ENCODE measurements around the gene ADGRG1.

The ADGRG1 gene

DNA sequence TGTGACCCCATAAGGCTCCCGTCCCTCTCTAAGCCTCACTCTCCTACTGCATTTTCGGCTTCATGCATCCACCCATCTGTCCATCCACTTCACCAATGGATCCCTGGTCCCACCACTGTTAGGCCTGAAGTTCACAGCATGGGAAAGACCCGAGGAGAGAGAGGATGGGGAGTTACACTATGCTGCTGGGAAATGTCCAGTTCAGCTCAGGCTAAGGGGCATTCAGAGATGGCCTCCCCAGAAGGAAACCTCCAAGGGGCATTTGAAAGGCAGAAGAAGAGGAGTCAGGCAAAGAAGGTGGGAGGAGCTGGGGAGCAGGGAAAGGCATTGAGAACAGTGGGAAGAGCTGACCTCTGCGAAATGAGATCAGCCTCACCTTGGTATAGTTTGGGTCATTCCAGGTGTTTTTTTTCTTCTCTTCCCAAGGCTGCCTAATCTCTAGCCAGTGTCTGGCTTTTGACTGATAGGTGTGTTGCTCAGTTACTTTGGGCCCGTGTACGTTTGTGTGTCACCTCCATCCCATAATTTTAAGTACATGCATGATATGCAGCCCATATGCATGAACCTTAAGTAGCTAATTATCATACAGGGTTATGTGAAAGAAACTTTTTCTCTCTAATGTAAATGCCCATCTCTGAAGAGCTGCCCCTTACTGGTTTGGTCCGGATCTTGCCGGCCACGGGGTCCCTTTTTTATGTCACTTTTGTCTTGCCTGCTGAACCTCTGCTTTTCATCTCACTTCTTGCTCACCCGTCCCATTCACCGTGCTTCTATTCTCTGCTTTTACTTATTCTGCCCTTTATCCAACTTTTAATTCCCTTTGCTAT is 54.6 kb downstream of the ADGRG1 start:
- Histone ChIP-seq H3K36me3 (ENCODE audit: control insufficient read depth, insufficient read depth, low read length) (no peaks in the 10 kb centered on the region), H3K27ac (ENCODE audit: low read depth, low read length, severe bottlenecking) (peak overlapping the region; percentile 16), H3K4me3 (ENCODE audit: extremely low read depth, insufficient read depth, low read length, poor library complexity, severe bottlenecking) (no peak overlapping the region), H3K9me3 (ENCODE audit: control insufficient read depth, low read length) (no peaks in the 10 kb centered on the region), H3K4me1 (ENCODE audit: control insufficient read depth, insufficient read depth, low read length, poor library complexity, severe bottlenecking) (no peaks in the 10 kb centered on the region)
- WGBS, 2 experiments (ENCODE audit: insufficient coverage in 2 of 2): 87 to 93% methylated on average over 5 to 7 of the region's 11 CpGs

GRCh38 chr16:57683636-57684545 is 55.5 kb downstream of the ADGRG1 start:
- no peaks in the 10 kb centered on the region for H3K36me3 ChIP-seq (ENCODE audit: control insufficient read depth, insufficient read depth, low read length)
- H3K4me1 ChIP-seq (ENCODE audit: control insufficient read depth, insufficient read depth, low read length, poor library complexity, severe bottlenecking): no peaks in the 10 kb centered on the region
- H3K4me3 ChIP-seq (ENCODE audit: extremely low read depth, insufficient read depth, low read length, poor library complexity, severe bottlenecking): no peak overlapping the region
- no peak overlapping the region for H3K27ac ChIP-seq (ENCODE audit: low read depth, low read length, severe bottlenecking)
- no peaks in the 10 kb centered on the region for H3K9me3 ChIP-seq (ENCODE audit: control insufficient read depth, low read length)
- WGBS, 2 experiments (ENCODE audit: insufficient coverage in 2 of 2): 89 to 96% methylated on average over 8 to 16 of the region's 18 CpGs

DNA sequence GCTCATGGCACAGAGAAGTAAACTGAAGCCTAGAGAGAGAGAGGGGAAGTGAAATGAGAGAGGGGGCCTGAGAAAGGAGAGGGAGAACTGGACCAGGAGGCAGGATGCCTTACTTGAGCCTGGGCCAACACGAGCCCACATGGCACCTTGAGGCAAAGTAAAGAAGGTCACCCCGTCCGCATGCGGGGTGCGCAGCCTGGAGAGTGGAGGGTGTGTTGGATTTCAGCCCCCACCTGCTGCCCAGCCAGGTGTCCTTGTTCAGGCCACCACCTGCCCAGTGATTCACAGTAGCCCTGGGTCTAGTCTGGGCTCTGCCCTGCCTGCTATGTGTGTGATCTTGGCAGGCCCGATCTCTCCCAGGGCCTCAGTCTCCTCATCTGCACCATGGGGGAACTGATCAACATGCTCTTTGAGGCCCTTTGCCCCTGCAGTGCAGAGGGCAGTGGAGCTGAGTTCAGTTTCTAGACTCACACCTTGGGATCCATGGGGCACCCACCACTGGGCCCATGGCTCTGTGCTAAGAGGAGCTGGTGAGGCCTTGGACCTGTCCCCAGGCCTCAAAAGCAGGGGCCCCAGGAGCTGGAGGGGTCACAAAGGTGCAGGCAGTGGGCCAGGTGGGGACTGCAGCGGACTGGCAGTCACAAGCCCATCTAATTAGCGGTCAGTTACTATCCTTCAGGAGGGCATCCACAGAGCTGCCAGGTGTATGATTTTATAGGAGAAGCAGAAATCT is 56.4 kb downstream of the ADGRG1 start:
- no peak overlapping the region for H3K4me3 ChIP-seq (ENCODE audit: extremely low read depth, insufficient read depth, low read length, poor library complexity, severe bottlenecking)
- no peaks in the 10 kb centered on the region for H3K36me3 ChIP-seq (ENCODE audit: control insufficient read depth, insufficient read depth, low read length)
- H3K9me3 ChIP-seq (ENCODE audit: control insufficient read depth, low read length): no peaks in the 10 kb centered on the region
- H3K4me1 ChIP-seq (ENCODE audit: control insufficient read depth, insufficient read depth, low read length, poor library complexity, severe bottlenecking): no peaks in the 10 kb centered on the region
- WGBS, 2 experiments (ENCODE audit: insufficient coverage in 2 of 2): 93 to 100% methylated on average over 7 to 8 of the region's 8 CpGs
- H3K27ac ChIP-seq (ENCODE audit: low read depth, low read length, severe bottlenecking): no peak overlapping the region

DNA sequence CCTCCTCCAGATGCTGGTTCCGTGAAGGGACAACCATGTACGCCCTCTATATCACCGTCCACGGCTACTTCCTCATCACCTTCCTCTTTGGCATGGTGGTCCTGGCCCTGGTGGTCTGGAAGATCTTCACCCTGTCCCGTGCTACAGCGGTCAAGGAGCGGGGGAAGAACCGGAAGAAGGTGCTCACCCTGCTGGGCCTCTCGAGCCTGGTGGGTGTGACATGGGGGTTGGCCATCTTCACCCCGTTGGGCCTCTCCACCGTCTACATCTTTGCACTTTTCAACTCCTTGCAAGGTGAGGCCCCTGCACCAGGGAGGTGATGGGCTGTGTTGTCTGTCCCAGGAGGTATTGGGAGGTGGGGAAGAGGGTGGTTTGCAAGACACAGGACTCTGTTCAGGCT is 57.2 kb downstream of the ADGRG1 start:
- Histone ChIP-seq H3K4me1 (ENCODE audit: control insufficient read depth, insufficient read depth, low read length, poor library complexity, severe bottlenecking) (no peaks in the 10 kb centered on the region), H3K4me3 (ENCODE audit: extremely low read depth, insufficient read depth, low read length, poor library complexity, severe bottlenecking) (no peak overlapping the region), H3K9me3 (ENCODE audit: control insufficient read depth, low read length) (no peaks in the 10 kb centered on the region), H3K27ac (ENCODE audit: low read depth, low read length, severe bottlenecking) (no peak overlapping the region), H3K36me3 (ENCODE audit: control insufficient read depth, insufficient read depth, low read length) (no peaks in the 10 kb centered on the region)
- WGBS, 2 experiments (ENCODE audit: insufficient coverage in 2 of 2): 78 to 100% methylated on average over 4 to 5 of the region's 11 CpGs

GRCh38 chr16:57686577-57686976 is 58.1 kb downstream of the ADGRG1 start:
- Histone ChIP-seq H3K4me3 (ENCODE audit: extremely low read depth, insufficient read depth, low read length, poor library complexity, severe bottlenecking) (no peak overlapping the region), H3K27ac (ENCODE audit: low read depth, low read length, severe bottlenecking) (no peak overlapping the region), H3K36me3 (ENCODE audit: control insufficient read depth, insufficient read depth, low read length) (no peaks in the 10 kb centered on the region), H3K4me1 (ENCODE audit: control insufficient read depth, insufficient read depth, low read length, poor library complexity, severe bottlenecking) (no peaks in the 10 kb centered on the region), H3K9me3 (ENCODE audit: control insufficient read depth, low read length) (no peaks in the 10 kb centered on the region)
- WGBS, 2 experiments (ENCODE audit: insufficient coverage in 2 of 2): 76 to 100% methylated on average over 2 to 3 of the region's 4 CpGs

DNA sequence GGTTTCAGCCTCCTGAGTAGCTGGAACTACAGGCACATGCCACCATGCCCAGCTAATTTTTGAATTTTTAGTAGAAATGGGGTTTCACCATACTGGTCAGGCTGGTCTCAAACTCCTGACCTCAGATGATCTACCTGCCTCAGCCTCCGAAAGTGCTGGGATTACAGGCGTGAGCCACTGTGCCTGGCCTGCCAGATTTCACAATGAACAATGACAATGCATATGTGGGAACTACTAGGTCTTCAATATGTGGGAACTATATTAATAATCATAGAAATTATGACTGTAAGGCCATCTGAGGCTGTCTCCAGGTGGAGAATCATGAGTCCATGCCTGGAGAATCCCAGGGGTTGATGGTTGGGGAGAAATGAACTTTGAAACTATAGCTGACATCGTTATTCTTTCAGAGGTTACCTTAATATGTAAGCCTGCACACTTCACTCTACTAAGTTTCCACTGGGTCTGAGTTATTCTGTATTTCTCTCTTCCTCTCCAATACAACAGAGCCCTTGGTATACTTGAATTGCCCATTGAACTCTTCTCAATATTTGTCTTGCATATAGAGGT is 59.0 kb downstream of the ADGRG1 start:
- H3K9me3 ChIP-seq (ENCODE audit: control insufficient read depth, low read length): no peaks in the 10 kb centered on the region
- H3K4me3 ChIP-seq (ENCODE audit: extremely low read depth, insufficient read depth, low read length, poor library complexity, severe bottlenecking): no peak overlapping the region
- no peak overlapping the region for H3K27ac ChIP-seq (ENCODE audit: low read depth, low read length, severe bottlenecking)
- no peaks in the 10 kb centered on the region for H3K4me1 ChIP-seq (ENCODE audit: control insufficient read depth, insufficient read depth, low read length, poor library complexity, severe bottlenecking)
- H3K36me3 ChIP-seq (ENCODE audit: control insufficient read depth, insufficient read depth, low read length): no peaks in the 10 kb centered on the region
- WGBS, 2 experiments (ENCODE audit: insufficient coverage in 2 of 2): 93 to 100% methylated on average over 2 to 3 of the region's 3 CpGs

DNA sequence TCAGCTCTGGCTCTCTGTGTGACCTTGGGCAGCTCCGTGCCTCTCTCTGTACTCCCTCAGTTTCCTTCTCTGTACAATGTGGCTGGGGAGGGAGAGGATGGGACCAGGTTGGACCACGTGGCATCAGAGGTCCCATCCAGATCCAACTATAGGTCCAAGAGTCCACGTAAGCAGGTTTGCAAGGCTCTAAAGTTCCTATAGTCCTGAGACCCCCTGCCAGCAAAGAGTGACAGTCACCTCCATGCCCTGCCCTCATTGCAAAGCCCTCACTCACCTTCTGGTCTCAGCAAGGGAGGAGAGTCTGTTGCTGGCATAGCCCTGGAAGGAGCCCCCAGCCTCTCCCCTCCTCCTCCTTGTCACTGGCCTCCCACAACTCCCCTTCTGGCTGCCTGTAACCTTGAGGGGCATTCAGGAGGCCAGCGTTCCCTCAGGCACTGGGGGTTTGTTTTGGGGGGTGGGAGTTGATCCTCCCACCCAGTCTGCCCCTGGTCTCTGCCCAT is 60.1 kb downstream of the ADGRG1 start:
- no peak overlapping the region for H3K27ac ChIP-seq (ENCODE audit: low read depth, low read length, severe bottlenecking)
- WGBS, 2 experiments (ENCODE audit: insufficient coverage in 2 of 2): 90% methylated on average over 2 of the region's 4 CpGs; no CpG with 5 or more reads in 1 of the 2 experiments
- H3K9me3 ChIP-seq (ENCODE audit: control insufficient read depth, low read length): no peaks in the 10 kb centered on the region
- H3K36me3 ChIP-seq (ENCODE audit: control insufficient read depth, insufficient read depth, low read length): no peaks in the 10 kb centered on the region
- no peaks in the 10 kb centered on the region for H3K4me1 ChIP-seq (ENCODE audit: control insufficient read depth, insufficient read depth, low read length, poor library complexity, severe bottlenecking)
- H3K4me3 ChIP-seq (ENCODE audit: extremely low read depth, insufficient read depth, low read length, poor library complexity, severe bottlenecking): no peak overlapping the region

DNA sequence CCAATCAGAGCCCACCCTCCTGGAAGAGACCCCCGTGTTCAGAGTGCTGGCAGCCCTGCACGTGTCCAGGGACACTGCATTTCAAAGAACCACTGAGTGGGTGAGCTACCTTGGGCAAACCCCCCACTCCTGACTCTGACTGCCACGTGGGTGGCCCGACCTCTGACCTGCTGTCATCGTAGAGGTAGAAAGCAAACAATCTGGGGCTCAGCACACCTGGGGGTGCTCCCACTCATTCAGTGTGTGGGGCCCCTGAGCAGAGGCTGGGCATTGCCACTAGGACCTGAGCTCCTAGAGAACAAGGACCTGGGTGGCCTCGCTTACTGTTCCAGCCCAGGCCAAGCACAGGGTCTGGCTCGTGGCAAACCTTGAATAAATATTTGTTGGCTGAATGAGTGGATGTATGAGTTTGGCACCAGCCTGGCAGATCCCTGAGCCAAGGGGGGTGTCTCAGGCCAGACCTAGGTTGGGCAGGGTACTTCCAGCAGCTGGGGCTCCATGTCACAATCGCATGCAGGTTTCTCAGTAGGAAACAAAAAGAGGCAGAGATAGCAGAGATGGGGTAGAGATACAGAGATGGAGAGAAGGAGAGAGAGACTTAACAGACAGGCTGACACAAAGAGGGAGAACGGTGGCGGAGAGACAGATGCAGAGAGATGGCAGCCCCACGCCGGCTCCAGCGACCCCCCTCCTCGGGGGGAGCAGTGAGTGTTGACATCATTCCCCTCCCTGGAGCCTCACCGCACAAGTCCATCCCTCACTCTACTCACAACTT is 60.7 kb downstream of the ADGRG1 start:
- Histone ChIP-seq H3K27ac (ENCODE audit: low read depth, low read length, severe bottlenecking) (peak overlapping the region; percentile 51), H3K4me3 (ENCODE audit: extremely low read depth, insufficient read depth, low read length, poor library complexity, severe bottlenecking) (no peak overlapping the region), H3K4me1 (ENCODE audit: control insufficient read depth, insufficient read depth, low read length, poor library complexity, severe bottlenecking) (no peaks in the 10 kb centered on the region), H3K36me3 (ENCODE audit: control insufficient read depth, insufficient read depth, low read length) (no peaks in the 10 kb centered on the region), H3K9me3 (ENCODE audit: control insufficient read depth, low read length) (no peaks in the 10 kb centered on the region)
- WGBS, 2 experiments (ENCODE audit: insufficient coverage in 2 of 2): 68 to 78% methylated on average over 7 to 13 of the region's 15 CpGs

DNA sequence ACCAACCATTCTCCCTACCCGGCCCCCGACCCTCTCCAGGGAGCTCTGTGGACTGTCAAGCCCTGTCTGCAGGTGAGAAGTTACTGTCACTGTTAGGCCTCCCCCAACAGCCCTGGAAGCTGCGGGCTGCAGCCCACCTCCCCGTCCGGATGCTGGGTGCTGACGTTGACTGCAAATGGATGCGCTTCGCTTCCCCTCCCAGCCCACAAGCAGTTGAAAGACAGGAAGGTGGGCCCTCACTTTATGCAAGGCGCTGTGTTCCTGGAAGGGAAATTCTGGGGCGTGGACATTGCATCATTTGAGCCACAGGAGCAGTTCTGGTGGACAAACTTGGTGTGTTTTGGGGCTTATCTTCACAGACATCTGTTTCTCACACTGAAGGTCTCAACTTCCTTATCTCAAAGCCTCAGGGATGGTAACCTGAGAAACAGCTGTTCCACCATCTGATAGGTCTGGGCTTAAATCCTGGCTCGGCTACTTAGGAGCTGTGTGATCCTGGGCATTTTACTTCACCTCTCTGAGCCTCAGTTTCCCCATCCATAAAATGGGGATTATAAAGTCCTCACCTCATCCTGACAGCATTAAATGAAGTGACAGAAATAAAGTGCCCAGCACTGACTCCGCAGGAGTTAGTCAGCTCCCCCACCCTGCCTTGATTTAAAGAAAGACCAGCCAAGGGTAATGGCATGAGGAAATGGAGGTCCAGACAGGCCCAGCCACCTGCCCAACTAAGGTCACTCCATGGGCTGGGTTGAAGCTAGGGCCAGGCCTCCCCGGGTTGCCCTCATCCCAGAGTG is 61.5 kb downstream of the ADGRG1 start:
- Histone ChIP-seq H3K36me3 (ENCODE audit: control insufficient read depth, insufficient read depth, low read length) (no peaks in the 10 kb centered on the region), H3K4me1 (ENCODE audit: control insufficient read depth, insufficient read depth, low read length, poor library complexity, severe bottlenecking) (no peaks in the 10 kb centered on the region), H3K9me3 (ENCODE audit: control insufficient read depth, low read length) (no peaks in the 10 kb centered on the region), H3K4me3 (ENCODE audit: extremely low read depth, insufficient read depth, low read length, poor library complexity, severe bottlenecking) (no peak overlapping the region), H3K27ac (ENCODE audit: low read depth, low read length, severe bottlenecking) (peak overlapping the region; percentile 51)
- 68 to 78% methylated on average over 8 to 10 of the region's 13 CpGs for WGBS, 2 experiments (ENCODE audit: insufficient coverage in 2 of 2)

Measured in mesodermal cell (in vitro differentiated cells).